PC-9 (cell line): ENCODE results near the gene DNAH2. TPM values are rescaled to one million over a fixed set of nuclear protein-coding genes. Genes with fewer than 3 reads are reported as not detected.

Experiments used
- BruUV-seq: library from RNA; stranded (reverse); fragments of 400-500 nt; replicated peaks from 2 replicates; lab custom pipeline; 2021; lab: Mats Ljungman, UMichigan
- CTCF ChIA-PET: fragments of 300-600 bp; sonication (Branson Sonifier 250); formaldehyde crosslinking; loops from one replicate; lab custom pipeline; 2022; ENCODE audit warnings: antibody characterized with exemption; lab: Charles Lee
- POLR2A ChIA-PET: fragments of 300-600 bp; sonication (Branson Sonifier 250); formaldehyde crosslinking; loops from one replicate; lab custom pipeline; 2022; ENCODE audit warnings: antibody characterized with exemption; ENCODE audit not compliant: unreplicated experiment; lab: Charles Lee
- DNase-seq, 2 experiments: peaks; one replicate each; pipeline versions ENCODE4 v3.0.0 to v3.0.0-alpha.2; 2015 to 2022; ENCODE audit warnings: mixed read lengths in 1 of 2
- H2AFZ ChIP-seq: fragments of 200-600 bp; sonication (generic); 2 replicates; pipeline ENCODE4 v1.8.1; 2017; ENCODE audit warnings: antibody characterized with exemption
- H3F3A ChIP-seq: fragments of 200-600 bp; sonication (generic); 2 replicates; pipeline ENCODE4 v1.8.1; 2017; ENCODE audit warnings: antibody characterized with exemption, mild to moderate bottlenecking, low read depth; ENCODE audit not compliant: insufficient read depth
- H3K27ac ChIP-seq: fragments of 200-600 bp; sonication (generic); 2 replicates; pipeline ENCODE4 v1.6.1; 2016; ENCODE audit warnings: mixed run types
- H3K27me3 ChIP-seq: fragments of 200-600 bp; sonication (generic); 2 replicates; pipeline ENCODE4 v1.6.1; 2016; ENCODE audit warnings: low read depth, mixed run types; ENCODE audit not compliant: insufficient read depth
- H3K36me3 ChIP-seq: fragments of 200-600 bp; sonication (generic); 2 replicates; pipeline ENCODE4 v1.6.1; 2016; ENCODE audit warnings: low read depth, mixed run types
- H3K4me1 ChIP-seq: fragments of 200-600 bp; sonication (generic); replicated peaks from 2 replicates; pipeline ENCODE4 v1.6.1; 2016; ENCODE audit warnings: mixed run types; ENCODE audit not compliant: insufficient read depth
- H3K4me2 ChIP-seq: fragments of 200-600 bp; sonication (generic); 2 replicates; pipeline ENCODE4 v1.6.1; 2017; ENCODE audit warnings: mixed run types
- H3K4me3 ChIP-seq: fragments of 200-600 bp; sonication (generic); 2 replicates; pipeline ENCODE4 v1.6.1; 2016; ENCODE audit warnings: mixed run types
- H3K79me2 ChIP-seq: fragments of 200-600 bp; sonication (generic); 2 replicates; pipeline ENCODE4 v1.6.1; 2017; ENCODE audit warnings: low read depth, mixed run types
- H3K9me2 ChIP-seq: fragments of 200-600 bp; sonication (generic); 2 replicates; pipeline ENCODE4 v1.8.1; 2017; ENCODE audit warnings: mild to moderate bottlenecking; ENCODE audit not compliant: insufficient read depth
- H3K9me3 ChIP-seq: fragments of 200-600 bp; sonication (generic); 2 replicates; pipeline ENCODE4 v1.8.1; 2016; ENCODE audit warnings: low read depth; ENCODE audit not compliant: insufficient read depth
- H4K20me1 ChIP-seq: fragments of 200-600 bp; sonication (generic); 2 replicates; pipeline ENCODE4 v1.8.1; 2017; ENCODE audit not compliant: insufficient read depth
- CTCF ChIP-seq: fragments of 200-600 bp; sonication (generic); conservative IDR thresholded peaks from 2 replicates; pipeline ENCODE4 v1.6.1; 2017; ENCODE audit warnings: mixed run types, antibody characterized with exemption, mild to moderate bottlenecking, moderate library complexity
- EZH2 ChIP-seq: fragments of 200-600 bp; sonication (generic); IDR thresholded peaks from 2 replicates; pipeline ENCODE4 v1.8.0; 2017; ENCODE audit warnings: antibody characterized with exemption, low read depth
- intact Hi-C: fragments of 100-400 bp; cut with micrococcal nuclease; formaldehyde crosslinking; loops from one replicate; pipeline ENCODE4 v1.10.0; 2022; ENCODE audit not compliant: unreplicated experiment
- total RNA-seq: library from RNA; stranded (reverse); gene quantifications from 2 replicates; pipeline ENCODE4 v1.2.3, GENCODE V29; 2021

Gene DNAH2
- total RNA-seq, 1 experiment from 2014 or later, result 10.6 TPM

- H3K4me2 ChIP-seq, result no peak overlapping the region
- H3K27ac ChIP-seq, result no peak overlapping the region
- no peak overlapping the region for H2AFZ ChIP-seq
- H4K20me1 ChIP-seq, result no peaks in the 10 kb centered on the region
- POLR2A ChIA-PET, result no interaction called here
- no peak overlapping the region for H3K4me3 ChIP-seq
- no peaks in the 10 kb centered on the region for H3K9me3 ChIP-seq
- no peaks in the 10 kb centered on the region for H3K79me2 ChIP-seq
- H3K4me1 ChIP-seq, result no peaks in the 10 kb centered on the region
- H3F3A ChIP-seq, result no peaks in the 10 kb centered on the region
- intact Hi-C loops, result no loop called here
- TF ChIP-seq EZH2 (no peak), CTCF (no peak)
- DNase-seq, result no peak
- BruUV-seq, result no TSS peak
- H3K9me2 ChIP-seq, result no peaks in the 10 kb centered on the region
- H3K27me3 ChIP-seq, result peaks cover 4% of the 10 kb centered on the region; the same call in 1 of the 2 replicates
- CTCF ChIA-PET, result no interaction called here
- H3K36me3 ChIP-seq, result no peaks in the 10 kb centered on the region
Observed at GRCh38 chr17:7732981-7733539, 15.5 kb downstream of the DNAH2 start.

GRCh38 chr17:7737601-7738000 lies 20.1 kb downstream of the DNAH2 start:
- no peak for TF ChIP-seq CTCF
- no peak for TF ChIP-seq EZH2
- no peaks in the 10 kb centered on the region for H4K20me1 ChIP-seq
- H3K36me3 ChIP-seq, result no peaks in the 10 kb centered on the region
- peaks cover 4% of the 10 kb centered on the region; the same call in 1 of the 2 replicates for H3K27me3 ChIP-seq
- H3K4me2 ChIP-seq, result no peak overlapping the region
- ChIA-PET CTCF (interaction anchor here (0.5 kb wide), 1 partner anchor 827 kb away, joined by 7 read pairs; no protein-coding TSS in a partner anchor), POLR2A (no interaction called here)
- no peaks in the 10 kb centered on the region for H3K9me2 ChIP-seq
- intact Hi-C loops, result no loop called here
- H3K9me3 ChIP-seq, result no peaks in the 10 kb centered on the region
- no peak for DNase-seq
- no peak overlapping the region for H2AFZ ChIP-seq
- H3K4me3 ChIP-seq, result no peak overlapping the region
- no peaks in the 10 kb centered on the region for H3F3A ChIP-seq
- no peaks in the 10 kb centered on the region for H3K79me2 ChIP-seq
- H3K4me1 ChIP-seq, result no peaks in the 10 kb centered on the region
- H3K27ac ChIP-seq, result no peak overlapping the region
- no TSS peak for BruUV-seq

- H4K20me1 ChIP-seq, result no peaks in the 10 kb centered on the region
- ChIA-PET CTCF (no interaction called here), POLR2A (no interaction called here)
- H3K4me3 ChIP-seq, result no peak overlapping the region
- H3F3A ChIP-seq, result no peaks in the 10 kb centered on the region
- no peaks in the 10 kb centered on the region for H3K9me3 ChIP-seq
- peaks cover 4% of the 10 kb centered on the region; the same call in 1 of the 2 replicates for H3K27me3 ChIP-seq
- TF ChIP-seq EZH2 (no peak), CTCF (no peak)
- intact Hi-C loops, result no loop called here
- no peak overlapping the region for H3K4me2 ChIP-seq
- no TSS peak for BruUV-seq
- no peak overlapping the region for H2AFZ ChIP-seq
- DNase-seq, result no peak
- no peaks in the 10 kb centered on the region for H3K9me2 ChIP-seq
- no peaks in the 10 kb centered on the region for H3K79me2 ChIP-seq
- no peak overlapping the region for H3K27ac ChIP-seq
- peaks cover 8% of the 10 kb centered on the region; the same call in 1 of the 2 replicates for H3K4me1 ChIP-seq
- H3K36me3 ChIP-seq, result no peaks in the 10 kb centered on the region
Observed at GRCh38 chr17:7739746-7740145, 22.2 kb downstream of the DNAH2 start.
